ENCODE measurements around the gene UVSSA.

UVSSA gene, protein sequence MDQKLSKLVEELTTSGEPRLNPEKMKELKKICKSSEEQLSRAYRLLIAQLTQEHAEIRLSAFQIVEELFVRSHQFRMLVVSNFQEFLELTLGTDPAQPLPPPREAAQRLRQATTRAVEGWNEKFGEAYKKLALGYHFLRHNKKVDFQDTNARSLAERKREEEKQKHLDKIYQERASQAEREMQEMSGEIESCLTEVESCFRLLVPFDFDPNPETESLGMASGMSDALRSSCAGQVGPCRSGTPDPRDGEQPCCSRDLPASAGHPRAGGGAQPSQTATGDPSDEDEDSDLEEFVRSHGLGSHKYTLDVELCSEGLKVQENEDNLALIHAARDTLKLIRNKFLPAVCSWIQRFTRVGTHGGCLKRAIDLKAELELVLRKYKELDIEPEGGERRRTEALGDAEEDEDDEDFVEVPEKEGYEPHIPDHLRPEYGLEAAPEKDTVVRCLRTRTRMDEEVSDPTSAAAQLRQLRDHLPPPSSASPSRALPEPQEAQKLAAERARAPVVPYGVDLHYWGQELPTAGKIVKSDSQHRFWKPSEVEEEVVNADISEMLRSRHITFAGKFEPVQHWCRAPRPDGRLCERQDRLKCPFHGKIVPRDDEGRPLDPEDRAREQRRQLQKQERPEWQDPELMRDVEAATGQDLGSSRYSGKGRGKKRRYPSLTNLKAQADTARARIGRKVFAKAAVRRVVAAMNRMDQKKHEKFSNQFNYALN

DNA sequence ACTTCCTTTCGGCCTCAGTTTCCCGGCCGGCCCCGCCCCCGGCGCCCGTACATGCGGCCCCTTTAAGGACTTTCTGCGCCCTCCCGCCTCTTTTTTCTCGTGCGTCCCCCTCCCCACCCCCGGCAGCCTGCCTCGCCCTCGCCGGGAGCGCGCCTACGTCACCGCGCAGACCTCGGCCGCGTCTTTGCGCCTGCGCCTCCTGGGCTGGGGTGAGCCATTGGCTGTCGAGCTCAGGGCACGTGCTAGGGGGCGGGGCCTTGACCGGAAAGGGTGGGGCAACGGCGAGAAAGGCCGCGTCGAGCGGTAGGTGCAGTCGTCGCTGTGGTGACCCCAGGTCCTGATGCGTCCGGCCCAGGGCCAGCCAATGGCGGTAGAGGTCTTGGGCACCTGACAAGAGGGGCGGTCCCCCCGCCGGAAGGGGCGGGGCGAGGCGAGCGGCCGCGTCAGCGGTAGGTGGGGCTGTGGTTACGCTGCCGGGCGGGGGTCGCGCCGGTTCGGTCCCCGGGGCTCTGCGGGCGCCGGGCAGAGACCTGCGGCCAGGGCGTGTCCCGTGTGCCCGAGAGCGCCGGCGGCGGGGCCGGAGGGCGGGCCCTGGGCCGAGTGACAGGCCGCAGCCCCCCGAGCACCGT, at the start of gene UVSSA:
UVSSA (plus strand) TSS at position 428 of the 629 bp plus-strand sequence. CDS start 884 bp downstream, outside the sequence.
- peak; percentile 98 for DNase-seq (ENCODE audit: low spot score)

DNA sequence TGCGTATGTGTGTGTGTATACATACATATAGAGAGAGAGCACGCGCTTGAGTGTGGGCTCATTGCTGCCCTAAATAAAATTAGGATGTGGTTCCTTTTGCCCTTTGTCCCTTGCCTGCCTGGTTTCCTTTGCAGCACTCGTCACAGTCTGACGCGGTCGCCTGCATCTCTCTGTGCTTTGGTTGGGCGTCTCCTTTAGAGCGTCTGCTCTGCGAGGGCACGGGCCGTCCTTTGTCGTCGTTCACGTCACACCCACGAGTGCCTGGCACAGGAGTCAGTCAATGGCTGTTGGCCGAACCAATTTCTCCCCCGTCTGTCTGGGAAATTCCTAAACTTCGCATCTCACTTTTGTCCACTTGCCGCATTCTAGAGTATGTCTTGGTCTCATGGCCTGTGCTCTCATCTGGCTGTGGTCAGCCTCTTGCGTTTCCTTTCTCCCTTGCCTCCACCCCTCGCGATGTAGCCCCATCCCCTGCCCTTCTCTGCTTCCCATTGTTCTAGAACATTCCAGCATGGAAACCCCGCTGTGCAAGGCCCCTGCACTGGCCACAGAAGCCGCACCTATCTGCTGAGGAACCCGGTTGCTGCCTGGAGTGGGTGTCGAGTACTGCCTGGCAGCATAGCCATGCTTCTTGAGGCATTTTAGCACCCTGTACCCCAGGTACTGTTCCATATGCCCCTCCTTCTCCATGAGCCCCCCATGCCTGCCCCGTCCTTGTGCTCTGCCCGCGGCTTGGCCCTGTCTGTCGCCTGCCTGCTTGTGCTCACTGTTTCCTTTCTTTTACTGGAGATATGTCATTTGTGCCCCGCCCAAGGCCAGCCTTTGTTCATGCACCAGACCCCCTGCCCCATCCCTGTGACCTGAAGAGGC, 49.3 kb upstream of the UVSSA start:
- DNase-seq (ENCODE audit: low spot score) = no peak

DNA sequence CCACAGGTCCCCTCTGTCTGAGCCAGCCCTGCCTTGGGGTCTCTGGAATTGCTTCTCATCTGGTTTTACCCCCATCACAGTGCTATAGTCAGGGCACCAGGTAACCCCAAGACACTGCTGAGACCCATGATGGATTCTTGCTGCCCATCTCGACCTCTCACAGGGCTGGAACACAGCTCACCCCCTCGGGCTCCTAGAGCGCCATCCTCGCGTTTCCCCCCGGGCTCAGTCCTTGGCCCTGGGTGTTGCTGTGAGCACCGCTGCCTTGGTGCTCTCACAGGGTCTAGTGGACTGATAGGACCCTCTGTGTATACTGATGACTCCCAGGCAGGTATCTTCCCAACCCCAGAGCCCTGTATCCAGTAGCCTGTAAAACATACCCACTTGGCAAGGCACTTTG, 48.5 kb upstream of the UVSSA start:
- DNase-seq (ENCODE audit: low spot score) = no peak

DNA sequence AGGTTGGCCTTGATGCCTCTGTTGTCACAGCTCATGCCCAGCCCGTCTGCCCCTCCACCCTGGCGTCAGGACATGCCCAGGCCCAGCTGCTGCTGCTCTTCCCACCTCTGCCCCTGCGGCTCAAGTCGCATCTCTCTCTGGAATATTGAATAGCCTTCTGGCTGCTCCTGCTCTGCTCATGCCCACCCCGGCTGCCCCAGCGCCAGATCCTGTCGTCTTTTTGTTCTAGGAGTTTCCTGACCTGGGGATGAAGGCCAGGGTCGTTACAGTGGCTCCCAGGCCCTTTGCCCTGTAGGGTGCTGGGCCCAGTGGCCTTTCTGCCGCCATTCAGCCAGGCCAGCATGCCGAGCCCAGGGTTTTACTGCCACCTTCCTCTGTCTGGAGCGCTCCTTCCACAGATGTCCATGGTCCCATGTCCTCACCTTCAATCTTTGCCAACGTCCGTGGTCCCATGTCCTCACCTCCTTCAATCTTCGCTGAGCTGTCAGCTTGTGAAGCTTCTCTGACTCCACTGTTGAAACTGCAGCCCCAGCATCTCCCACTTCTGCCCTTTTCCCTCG, 47.6 kb upstream of the UVSSA start:
- no peak for DNase-seq (ENCODE audit: low spot score)

DNA sequence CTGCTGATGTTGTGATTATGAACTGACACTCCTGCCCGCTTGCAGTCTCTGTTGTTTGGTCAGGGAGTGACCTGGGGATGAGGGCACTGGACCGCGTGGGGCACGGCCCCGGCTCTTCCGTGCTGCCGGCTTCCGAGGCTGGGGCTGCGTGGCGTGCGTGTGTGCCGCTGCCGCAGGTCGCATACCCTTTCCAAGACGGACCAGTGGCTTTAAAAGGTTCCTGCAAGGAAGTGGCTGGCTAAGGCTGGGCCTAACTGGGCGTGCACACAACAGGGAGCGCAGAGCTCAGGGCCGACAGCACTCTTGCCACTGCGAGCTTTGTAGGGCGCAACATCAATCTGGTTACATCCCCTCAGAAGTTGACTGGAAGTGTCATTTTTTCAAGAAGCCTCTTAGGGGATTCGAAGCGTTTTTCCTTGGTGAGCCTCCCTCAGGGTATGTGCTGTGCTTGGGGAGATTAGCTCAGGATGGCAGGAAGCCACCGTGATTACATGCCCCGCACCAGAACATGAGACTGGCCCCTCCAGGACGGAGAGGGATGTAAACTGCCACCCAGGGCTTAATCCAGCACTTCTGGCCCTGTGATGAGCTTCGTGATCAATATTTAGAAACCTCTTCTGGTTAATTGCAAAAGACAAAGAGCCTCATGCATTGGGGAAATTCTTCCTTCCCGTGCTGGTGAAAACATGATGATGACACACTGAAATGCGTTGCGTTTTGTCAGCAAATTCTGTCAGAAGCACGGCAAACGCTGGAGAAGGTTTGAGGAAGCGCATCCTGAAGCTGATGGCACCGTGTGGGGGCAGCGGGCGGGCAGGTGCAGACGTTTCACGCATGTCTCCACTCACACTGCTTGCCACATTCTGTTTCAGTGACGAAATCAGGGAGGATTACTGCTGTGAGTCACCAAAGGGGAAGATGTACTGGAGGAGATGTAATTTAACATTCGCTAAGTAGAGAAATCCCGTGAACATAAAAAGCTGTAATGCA, 46.2 kb upstream of the UVSSA start:
- no peak for DNase-seq (ENCODE audit: low spot score)

DNA sequence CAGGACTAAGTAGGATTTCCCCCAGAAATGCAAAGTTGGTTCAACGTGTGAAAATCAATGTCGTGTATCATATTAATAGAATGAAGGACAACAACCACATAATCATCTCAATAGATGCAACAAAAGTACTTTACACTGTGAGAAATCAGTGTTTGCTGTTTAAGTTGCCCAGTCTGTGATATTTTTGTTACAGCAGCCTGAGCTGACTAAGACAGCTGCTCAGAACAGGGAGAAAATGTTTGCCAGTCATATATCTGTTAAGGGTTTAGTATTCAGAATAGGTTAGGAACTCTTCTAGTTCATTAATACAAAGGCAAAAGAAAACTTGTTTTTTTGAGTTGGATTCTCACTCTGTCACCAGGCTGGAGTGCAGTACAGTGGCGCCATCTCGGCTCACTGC, 44.8 kb upstream of the UVSSA start:
- DNase-seq (ENCODE audit: low spot score) = no peak

DNA sequence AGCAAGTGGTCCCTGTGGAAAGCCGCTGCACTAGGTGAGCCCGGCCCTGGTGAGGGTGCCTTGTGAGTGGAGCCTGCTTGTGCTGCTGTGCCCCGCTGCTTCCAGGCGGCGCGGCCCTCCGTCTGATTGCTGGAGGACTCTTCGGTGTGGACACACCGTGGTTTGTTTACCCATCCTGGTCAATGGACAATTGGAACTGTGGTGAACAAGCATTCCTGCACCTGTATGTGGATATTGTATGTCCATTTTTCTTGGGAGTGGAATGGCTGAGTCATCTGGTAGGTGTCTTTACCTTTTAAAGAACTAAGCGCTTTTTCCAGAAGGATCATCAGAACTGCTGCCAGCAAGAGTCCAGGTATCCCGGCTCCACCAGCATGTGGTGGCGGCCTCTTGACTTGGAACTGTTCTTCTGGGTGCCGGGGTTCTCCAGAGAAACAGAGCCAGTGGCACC, 41.7 kb upstream of the UVSSA start:
- DNase-seq (ENCODE audit: low spot score) = no peak

DNA sequence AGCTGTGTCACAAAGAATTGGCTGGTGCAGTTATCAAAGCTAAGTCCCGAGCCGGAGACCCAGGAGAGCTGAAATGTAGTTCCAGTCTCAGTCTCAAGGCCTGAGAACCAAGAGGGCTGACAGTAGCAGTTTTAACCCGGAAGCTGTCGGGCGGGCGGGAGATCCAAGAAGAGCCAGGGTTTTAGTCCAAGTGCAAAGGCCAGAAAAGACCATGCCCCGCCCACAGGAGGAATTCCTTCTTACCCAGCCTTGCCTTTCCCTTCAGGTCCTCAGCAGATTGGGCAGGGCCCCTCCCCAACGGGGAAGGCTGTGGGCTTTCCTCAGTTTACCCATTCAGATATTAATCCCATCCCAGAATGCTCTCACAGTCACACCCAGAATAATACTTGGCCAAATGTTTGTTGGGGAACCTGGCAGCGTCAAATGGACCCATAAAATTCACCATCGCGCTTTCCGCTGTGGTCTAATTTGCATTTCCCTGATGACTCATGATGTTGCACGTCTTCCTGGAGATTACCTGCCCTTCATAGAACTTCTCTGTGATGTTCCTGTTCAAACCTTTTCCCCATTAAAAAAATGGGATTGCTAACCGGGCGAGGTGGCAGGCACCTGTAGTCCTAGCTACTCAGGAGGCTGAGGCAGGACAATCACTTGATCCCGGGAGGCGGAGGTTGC, 41.1 kb upstream of the UVSSA start:
- DNase-seq (ENCODE audit: low spot score) = no peak

DNA sequence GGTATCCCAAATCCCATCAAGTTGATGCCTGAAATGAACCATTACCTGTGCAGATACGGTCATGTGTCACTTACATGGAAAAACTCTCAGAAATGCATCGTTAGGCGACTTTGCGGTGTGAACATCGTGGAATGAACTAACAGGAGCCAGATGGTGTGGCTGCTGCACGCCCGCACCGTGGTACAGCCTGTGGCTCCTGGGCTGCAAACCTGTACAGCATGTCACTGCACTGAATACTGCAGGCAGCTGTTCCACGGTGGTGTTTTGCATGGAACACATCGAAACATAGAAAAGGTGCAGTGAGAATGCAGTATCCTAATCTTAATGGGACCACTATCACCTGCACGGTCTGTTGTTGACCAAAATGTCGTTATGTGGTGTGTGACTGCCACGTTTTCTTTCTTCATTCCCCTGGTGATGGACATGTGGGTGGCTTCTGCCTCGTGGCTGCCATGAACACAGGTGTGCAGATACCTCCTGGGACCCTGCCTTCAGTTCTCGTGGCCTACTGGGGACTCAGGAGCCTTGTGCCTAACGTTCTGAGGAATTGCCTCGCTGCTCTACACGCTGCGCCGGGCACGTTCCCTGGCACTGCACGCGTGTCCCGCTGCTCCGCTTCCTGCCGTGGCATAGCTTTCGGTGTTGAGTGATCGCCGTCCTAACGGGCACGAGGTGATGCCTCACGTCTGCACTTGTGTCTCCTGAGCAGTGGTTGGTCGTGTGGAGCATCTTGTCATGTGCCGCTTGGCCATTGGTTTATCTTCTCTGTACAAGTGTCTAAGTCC, 38.9 kb upstream of the UVSSA start:
- no peak for DNase-seq (ENCODE audit: low spot score)

DNA sequence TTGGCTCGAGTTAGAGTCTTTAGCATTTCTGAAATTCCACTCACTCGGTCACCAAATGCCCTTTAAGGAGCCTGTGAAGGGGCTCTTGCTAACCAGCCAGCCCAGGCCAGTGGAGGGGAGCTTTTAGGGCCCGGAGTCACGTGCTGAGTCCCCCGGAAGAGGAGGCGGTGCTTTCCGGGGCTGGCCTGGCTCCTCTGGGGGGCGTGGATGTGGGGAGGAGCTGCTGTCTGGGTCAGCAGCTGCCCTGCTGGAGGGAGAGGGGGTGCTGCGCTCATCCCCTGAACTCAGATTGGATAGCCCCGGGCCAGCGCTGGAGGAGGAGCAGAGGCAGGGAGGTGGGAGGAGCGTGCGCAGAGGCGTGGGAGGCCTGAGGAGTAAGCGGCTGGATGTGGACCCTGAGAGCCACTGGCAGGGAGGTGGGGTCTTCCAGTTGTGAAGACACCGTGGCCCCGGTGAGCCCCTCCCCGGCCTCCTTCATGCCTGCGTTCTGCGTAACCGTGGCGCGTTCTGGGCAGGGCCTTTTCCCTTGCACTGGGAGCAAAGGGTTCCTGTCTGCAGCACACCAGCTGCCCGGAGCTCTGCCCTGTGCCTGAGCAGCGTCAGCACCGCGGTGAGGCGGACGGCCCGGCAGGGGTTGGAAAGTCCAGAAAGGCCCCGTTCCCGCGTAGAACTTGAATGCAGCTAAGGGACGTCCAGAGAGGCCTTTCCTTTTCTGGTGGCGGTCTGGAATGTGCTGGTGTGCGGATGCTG, 37.6 kb upstream of the UVSSA start:
- peak; percentile 57 for DNase-seq (ENCODE audit: low spot score)

DNA sequence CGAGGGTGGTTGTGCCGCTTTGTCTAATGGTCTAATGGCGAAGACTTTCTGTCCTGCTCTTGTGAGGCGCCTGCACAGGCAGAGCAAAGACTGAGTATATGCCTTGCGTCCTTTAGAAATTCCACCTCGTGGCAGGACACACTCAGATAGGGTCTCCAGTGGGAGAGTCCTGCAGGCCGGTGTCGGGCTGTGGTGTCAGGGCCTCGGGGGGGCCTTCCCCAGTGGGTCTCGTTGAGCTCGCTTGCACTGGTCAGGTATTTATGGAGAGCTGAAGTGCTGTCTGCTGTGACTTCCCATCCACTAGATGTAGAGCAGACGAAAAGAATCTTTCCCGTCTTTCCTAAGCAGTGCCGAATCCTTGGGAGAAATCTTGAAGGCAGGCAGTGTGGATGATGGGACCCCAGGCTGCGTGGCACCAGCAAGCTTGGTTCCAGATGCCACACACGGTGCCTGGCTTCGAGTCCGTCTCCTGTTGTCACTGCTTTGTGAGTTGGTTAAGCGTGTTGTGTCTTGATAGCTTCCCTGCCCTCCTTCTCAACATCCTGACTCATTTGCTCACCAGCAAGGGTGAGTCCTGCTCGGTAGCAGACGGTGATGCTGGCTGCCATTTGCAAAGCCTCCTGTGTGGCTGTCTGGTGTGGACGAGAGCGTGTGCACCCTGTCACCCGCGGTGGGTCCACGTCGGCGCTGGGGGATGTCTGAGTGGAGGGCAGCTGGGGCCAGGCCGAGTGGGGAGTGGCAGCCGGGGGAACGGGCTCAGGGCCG, 36.8 kb upstream of the UVSSA start:
- no peak for DNase-seq (ENCODE audit: low spot score)

DNA sequence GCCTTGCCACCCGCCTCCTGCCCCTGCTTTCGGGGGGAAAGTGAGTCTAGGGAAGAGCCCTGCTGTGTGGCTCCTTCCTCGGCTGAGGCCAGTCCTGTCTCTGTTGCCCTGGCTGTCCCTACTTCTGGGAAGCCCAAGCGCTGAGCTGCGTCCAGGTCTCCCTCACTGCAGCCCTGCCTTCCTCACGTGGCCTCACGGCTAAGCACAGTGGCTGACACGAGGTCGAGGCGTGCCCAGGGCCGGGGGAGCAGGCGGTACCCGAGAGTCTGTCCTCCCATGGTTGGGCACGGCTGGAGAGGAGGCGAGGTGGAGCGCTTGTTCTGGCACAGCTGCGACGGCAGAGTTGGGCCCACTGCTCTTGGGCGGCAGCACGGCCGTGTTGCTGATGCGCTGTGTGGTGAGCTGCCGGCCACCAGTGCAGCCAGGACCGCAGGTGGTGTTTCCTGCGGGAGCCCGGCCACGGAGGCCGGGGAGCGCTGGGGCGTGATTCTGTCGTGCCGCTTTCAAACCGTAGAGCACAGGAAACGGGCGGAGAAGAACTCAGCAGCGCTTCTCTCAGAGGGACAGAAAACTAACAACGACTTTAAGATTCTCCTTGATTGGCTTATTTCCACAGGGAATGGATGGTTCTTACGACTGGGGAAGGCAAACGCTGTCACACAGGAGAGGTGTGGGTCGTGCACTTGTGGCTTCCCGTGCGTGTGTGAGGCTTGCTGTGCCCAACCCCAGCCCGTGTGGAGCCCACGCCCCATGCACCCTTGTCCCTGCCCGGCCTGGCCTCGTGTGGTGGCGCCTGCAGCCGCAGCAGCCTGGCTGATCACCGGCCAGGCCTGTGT, 36.0 kb upstream of the UVSSA start:
- DNase-seq (ENCODE audit: low spot score) = no peak

DNA sequence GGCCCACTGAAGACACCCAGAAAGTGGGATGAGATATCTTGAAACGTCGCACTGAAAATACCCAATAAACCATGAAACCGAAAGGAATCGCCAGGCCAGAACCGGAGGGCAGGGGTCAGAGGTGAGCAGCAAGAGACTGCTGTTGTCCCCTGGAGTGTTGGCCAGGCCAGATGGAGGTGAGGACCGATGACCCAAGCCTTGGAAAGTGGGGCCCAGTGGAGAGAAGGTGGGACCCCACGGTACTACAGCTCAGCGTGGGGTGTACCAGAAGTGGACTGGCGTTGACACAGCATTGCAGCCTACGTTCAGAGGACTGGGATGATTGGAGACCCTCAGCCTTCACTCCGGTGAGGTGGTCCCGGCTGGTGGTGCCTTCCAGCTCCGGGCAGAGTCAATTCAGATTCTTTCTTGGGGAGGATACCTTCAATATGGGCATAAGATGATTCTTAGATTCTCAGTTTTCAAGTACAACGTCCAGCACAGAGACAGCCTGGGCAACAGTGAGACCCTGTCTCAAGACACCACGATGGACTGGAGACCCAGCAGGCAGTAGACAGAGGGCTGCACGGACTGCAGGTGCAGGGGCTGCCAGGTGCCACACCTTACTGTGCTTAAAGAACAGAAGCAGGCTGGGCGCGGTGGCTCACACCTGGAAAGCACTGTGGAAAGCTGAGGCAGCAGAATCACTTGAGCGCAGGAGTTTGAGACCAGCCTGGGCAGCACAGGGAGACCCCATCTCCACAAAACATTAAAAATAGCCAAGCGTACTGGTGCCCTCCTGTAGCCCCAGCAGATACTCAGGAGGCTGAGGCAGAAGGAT, 34.0 kb upstream of the UVSSA start:
- no peak for DNase-seq (ENCODE audit: low spot score)

DNA sequence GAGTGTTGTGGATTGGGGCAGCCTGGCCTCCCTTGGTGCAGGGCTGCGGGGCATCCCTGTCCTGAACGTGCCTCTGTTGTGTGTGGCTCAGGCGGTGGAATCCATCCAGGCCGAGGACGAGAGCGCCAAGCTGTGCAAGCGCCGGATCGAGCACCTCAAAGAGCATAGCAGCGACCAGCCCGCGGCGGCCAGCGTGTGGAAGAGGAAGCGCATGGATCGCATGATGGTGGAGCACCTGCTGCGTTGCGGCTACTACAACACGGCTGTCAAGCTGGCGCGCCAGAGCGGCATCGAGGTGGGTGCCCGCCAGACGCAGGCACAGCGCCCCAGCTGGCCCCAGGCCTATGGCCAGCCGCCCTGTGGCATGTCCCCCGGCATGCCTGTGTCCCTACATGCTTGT, 31.7 kb upstream of the UVSSA start:
- no peak for DNase-seq (ENCODE audit: low spot score)

DNA sequence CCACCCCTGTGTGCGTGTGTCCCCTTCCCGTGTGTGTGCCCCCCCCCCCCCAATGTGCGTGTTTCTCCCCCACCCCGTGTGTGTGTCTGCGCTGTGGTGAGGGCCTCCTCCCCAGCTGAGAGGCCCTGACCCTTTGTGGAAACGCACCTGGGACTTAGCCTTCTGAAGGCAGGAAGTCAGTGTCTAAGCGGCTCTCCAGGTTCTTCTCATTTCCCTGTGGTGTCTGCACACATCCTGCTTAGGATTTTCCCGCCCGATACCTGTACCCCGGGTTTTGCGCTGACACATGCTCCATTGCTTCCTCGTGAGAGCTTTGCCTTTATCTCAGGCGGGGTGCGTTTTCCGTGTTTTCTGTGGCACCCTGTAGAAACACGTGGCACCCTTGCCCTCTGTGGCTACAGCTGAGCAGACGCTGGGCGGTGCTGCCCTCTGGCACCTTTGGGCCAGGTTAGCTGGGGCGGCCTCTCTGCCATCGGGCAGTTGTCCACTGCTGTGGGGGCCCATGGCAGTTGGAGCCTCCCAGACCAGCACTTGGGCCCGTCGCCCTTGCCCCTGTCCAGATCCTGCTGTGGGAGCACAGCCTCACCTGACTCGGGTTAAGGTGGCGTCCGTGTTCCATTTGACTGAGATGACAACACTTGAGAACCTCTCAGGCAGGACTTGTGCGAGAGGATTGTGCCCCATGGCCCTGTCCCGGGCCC, 31.0 kb upstream of the UVSSA start:
- no peak for DNase-seq (ENCODE audit: low spot score)
